ENCODE results near the gene TMIGD2.

DNA sequence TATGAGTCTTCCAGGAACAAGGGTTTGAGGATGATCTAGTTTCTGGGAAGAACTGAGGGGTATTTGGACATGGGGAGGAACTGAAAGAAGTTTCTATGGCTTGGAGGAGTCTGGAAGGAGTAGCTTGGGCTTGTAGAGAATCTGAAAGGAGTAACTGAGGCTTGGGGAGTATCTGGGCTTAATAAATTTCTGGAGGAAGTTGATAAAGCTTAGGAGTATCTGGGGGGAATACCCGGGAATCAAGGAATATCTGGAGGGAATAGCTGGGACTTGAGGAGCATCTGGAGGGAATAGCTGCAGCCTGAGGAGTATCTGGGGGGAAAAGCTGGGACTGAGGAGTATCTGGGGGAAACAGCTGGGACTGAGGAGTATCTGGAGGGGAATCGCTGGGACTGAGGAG is 18.2 kb upstream of the TMIGD2 start:
- TF ChIP-seq, protein P1, sequence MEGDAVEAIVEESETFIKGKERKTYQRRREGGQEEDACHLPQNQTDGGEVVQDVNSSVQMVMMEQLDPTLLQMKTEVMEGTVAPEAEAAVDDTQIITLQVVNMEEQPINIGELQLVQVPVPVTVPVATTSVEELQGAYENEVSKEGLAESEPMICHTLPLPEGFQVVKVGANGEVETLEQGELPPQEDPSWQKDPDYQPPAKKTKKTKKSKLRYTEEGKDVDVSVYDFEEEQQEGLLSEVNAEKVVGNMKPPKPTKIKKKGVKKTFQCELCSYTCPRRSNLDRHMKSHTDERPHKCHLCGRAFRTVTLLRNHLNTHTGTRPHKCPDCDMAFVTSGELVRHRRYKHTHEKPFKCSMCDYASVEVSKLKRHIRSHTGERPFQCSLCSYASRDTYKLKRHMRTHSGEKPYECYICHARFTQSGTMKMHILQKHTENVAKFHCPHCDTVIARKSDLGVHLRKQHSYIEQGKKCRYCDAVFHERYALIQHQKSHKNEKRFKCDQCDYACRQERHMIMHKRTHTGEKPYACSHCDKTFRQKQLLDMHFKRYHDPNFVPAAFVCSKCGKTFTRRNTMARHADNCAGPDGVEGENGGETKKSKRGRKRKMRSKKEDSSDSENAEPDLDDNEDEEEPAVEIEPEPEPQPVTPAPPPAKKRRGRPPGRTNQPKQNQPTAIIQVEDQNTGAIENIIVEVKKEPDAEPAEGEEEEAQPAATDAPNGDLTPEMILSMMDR (conservative IDR thresholded peaks at IDR 0.05 in 1 of 2, IDR thresholded peaks at IDR 0.05 in 1 of 2; ENCODE audit: extremely low read depth in 1 of 2, insufficient read depth in 1 of 2, low read depth in 1 of 2, low read length in 2 of 2), result no peak
- TF ChIP-seq EZH2 (IDR thresholded peaks at IDR 0.05; ENCODE audit: borderline replicate concordance, low read length), result no peak
